Astrocyte of the cerebellum (primary cell): ENCODE results near the gene SLC1A4.

Experiments used
- DNase-seq: peaks from one replicate; pipeline ENCODE4 v3.0.0-alpha.2; 2011; ENCODE audit warnings: low read depth
- H3K4me3 ChIP-seq: 2 replicates; pipeline ENCODE4 v1.5.1; 2011; ENCODE audit warnings: mild to moderate bottlenecking, low read depth, low read length, moderate library complexity
- CTCF ChIP-seq: IDR thresholded peaks from 2 replicates; pipeline ENCODE4 v1.5.1; 2012; ENCODE audit warnings: low read length, low read depth, moderate library complexity, mild to moderate bottlenecking; ENCODE audit errors: missing control alignments
- in situ Hi-C: cut with HindIII; loops from 2 replicates; pipeline ENCODE4 v1.10.0; 2017; ENCODE audit warnings: low sequenced_read_pairs

Gene SLC1A4

GRCh38 chr2:64989982-64990614, 899 bp downstream of the SLC1A4 start:
- no peak for DNase-seq
- peak overlapping the region; percentile 61 for H3K4me3 ChIP-seq
- no peak for TF ChIP-seq CTCF
- in situ Hi-C loops = no loop called here

GRCh38 chr2:64990876-64991275, 1.7 kb downstream of the SLC1A4 start:
- in situ Hi-C loops = no loop called here
- no peak for DNase-seq
- H3K4me3 ChIP-seq = no peak overlapping the region
- TF ChIP-seq CTCF = no peak

GRCh38 chr2:64992218-64992617, 3.0 kb downstream of the SLC1A4 start:
- in situ Hi-C loops = no loop called here
- no peak for DNase-seq
- TF ChIP-seq CTCF = no peak
- no peak overlapping the region for H3K4me3 ChIP-seq

GRCh38 chr2:64992990-64993389, 3.8 kb downstream of the SLC1A4 start:
- no peak overlapping the region for H3K4me3 ChIP-seq
- in situ Hi-C loops = no loop called here
- DNase-seq = no peak
- no peak for TF ChIP-seq CTCF

- no peak for TF ChIP-seq CTCF
- no peak for DNase-seq
- no peak overlapping the region for H3K4me3 ChIP-seq
- in situ Hi-C loops = no loop called here
These were observed 5.8 kb downstream of the SLC1A4 start for GRCh38 chr2:64995041-64995440.

GRCh38 chr2:64996871-64997307, 7.7 kb downstream of the SLC1A4 start:
- DNase-seq = no peak
- no peak overlapping the region for H3K4me3 ChIP-seq
- in situ Hi-C loops = no loop called here
- TF ChIP-seq CTCF = peak; percentile 4
